Measurements from ENCODE around the gene HOXC4. TPM values are rescaled to one million over a fixed set of nuclear protein-coding genes. Genes with fewer than 3 reads are reported as not detected.

Gene HOXC4
- total RNA-seq, 5 donors from 2014 or later (not counting 1 experiment from before 2014, with no cell fraction given): 0.36 to 1.4 (median 0.61) TPM

DNA sequence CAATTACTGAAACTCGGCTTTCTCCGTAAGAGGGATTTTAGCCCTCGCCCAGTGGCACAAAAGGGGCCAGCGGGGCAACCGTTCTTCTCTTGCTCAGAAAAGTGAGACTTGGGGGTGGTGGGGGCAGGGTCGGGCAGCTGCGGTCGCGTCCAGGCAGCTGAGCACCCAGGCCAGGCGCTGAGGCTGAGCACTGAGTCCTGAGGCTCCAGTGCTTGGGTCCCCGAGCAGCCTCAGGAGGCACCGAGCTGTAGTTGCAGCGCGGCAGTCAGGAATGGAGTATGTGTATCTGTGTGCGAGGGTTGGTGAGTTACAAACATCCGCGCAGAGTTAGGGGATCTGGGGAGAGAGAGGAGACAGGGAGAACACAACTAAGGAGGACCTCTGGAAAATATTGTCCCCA is 29.5 kb upstream of the HOXC4 start:
- ATAC-seq (replicated peaks in 1 of 4) (no peak), DNase-seq (no peak)
- POLR2A ChIA-PET: no interaction called here
- Mint-ChIP-seq H3K27ac (no peak overlapping the region), H3K9me3 (no peaks in the 10 kb centered on the region), H3K4me1 (peaks cover 12 to 26% (median 13%) of the 10 kb centered on the region in 3 donors), H3K27me3 (peaks cover 77 to 87% of the 10 kb centered on the region in 2 donors), H3K36me3 (no peaks in the 10 kb centered on the region), H3K4me3 (no peak overlapping the region)
- Histone ChIP-seq H3K27ac (ENCODE audit: low read length) (no peak overlapping the region), H3K27me3 (replicated peaks in 1 of 2; ENCODE audit: control insufficient read depth in 2 of 2, extremely low read depth in 1 of 2, insufficient read depth in 2 of 2, low read length in 1 of 2) (peaks cover 27 to 84% of the 10 kb centered on the region in 2 experiments), H3K4me3 (ENCODE audit: control insufficient read depth in 1 of 2, extremely low read depth in 1 of 2, low read length in 1 of 2) (no peak overlapping the region), H3K9me3 (no peaks in the 10 kb centered on the region), H3K36me3 (ENCODE audit: control insufficient read depth in 2 of 2, extremely low read depth in 1 of 2, insufficient read depth in 1 of 2, low read length in 1 of 2) (no peaks in the 10 kb centered on the region), H3K4me1 (ENCODE audit: control insufficient read depth in 1 of 2, extremely low read depth in 1 of 2, insufficient read depth in 2 of 2, low read length in 2 of 2) (peaks cover 0 to 16% of the 10 kb centered on the region in 2 experiments)
- CTCF ChIA-PET: interaction anchor here in 1 of 2 donors (1.0 to 1.4 kb wide), 3 partner anchors 12 to 167 kb away, joined by 3 to 5 read pairs (median 4); partner anchors contain the start of gene HOXC8
- WGBS (ENCODE audit: insufficient coverage): 39% methylated on average over 11 of the region's 17 CpGs

GRCh38 chr12:54024581-54025305 is 28.9 kb upstream of the HOXC4 start:
- CTCF ChIA-PET: interaction anchor here in 1 of 2 donors (0.6 kb wide), 1 partner anchor 14 kb away, joined by 3 read pairs; no protein-coding TSS in a partner anchor
- Histone ChIP-seq H3K27ac (ENCODE audit: low read length) (no peak overlapping the region), H3K36me3 (ENCODE audit: control insufficient read depth in 2 of 2, extremely low read depth in 1 of 2, insufficient read depth in 1 of 2, low read length in 1 of 2) (no peaks in the 10 kb centered on the region), H3K27me3 (replicated peaks in 1 of 2; ENCODE audit: control insufficient read depth in 2 of 2, extremely low read depth in 1 of 2, insufficient read depth in 2 of 2, low read length in 1 of 2) (peaks cover 27 to 84% of the 10 kb centered on the region in 2 experiments), H3K4me1 (ENCODE audit: control insufficient read depth in 1 of 2, extremely low read depth in 1 of 2, insufficient read depth in 2 of 2, low read length in 2 of 2) (peaks cover 0 to 21% of the 10 kb centered on the region in 2 experiments), H3K9me3 (no peaks in the 10 kb centered on the region), H3K4me3 (ENCODE audit: control insufficient read depth in 1 of 2, extremely low read depth in 1 of 2, low read length in 1 of 2) (no peak overlapping the region)
- Mint-ChIP-seq H3K4me1 (peaks cover 14 to 27% (median 15%) of the 10 kb centered on the region in 3 donors), H3K27ac (no peak overlapping the region), H3K36me3 (no peaks in the 10 kb centered on the region), H3K9me3 (no peaks in the 10 kb centered on the region), H3K27me3 (peaks cover 76 to 86% of the 10 kb centered on the region in 2 donors), H3K4me3 (no peak overlapping the region)
- WGBS (ENCODE audit: insufficient coverage): no CpG with 5 or more reads among the region's 5 CpGs
- DNase-seq (no peak), ATAC-seq (replicated peaks in 1 of 4) (no peak)
- POLR2A ChIA-PET: no interaction called here

GRCh38 chr12:54025499-54026405 is 27.9 kb upstream of the HOXC4 start:
- no peaks in the 10 kb centered on the region for H3K9me3 ChIP-seq
- H3K4me1 Mint-ChIP-seq: peaks cover 16 to 25% (median 17%) of the 10 kb centered on the region in 3 donors
- no peaks in the 10 kb centered on the region for H3K36me3 ChIP-seq (ENCODE audit: control insufficient read depth in 2 of 2, extremely low read depth in 1 of 2, insufficient read depth in 1 of 2, low read length in 1 of 2)
- H3K9me3 Mint-ChIP-seq: no peaks in the 10 kb centered on the region
- peaks cover 0 to 22% of the 10 kb centered on the region in 2 experiments for H3K4me1 ChIP-seq (ENCODE audit: control insufficient read depth in 1 of 2, extremely low read depth in 1 of 2, insufficient read depth in 2 of 2, low read length in 2 of 2)
- CTCF ChIA-PET: interaction anchor here in 1 of 2 donors (0.5 to 0.6 kb wide), 2 partner anchors 15 to 17 kb away, joined by 3 read pairs; partner anchors contain the start of gene HOXC8
- no peak for ATAC-seq (replicated peaks in 1 of 4)
- no peaks in the 10 kb centered on the region for H3K36me3 Mint-ChIP-seq
- H3K27ac Mint-ChIP-seq: no peak overlapping the region
- H3K27me3 Mint-ChIP-seq: peaks cover 77 to 86% of the 10 kb centered on the region in 2 donors
- peaks cover 27 to 84% of the 10 kb centered on the region in 2 experiments for H3K27me3 ChIP-seq (replicated peaks in 1 of 2; ENCODE audit: control insufficient read depth in 2 of 2, extremely low read depth in 1 of 2, insufficient read depth in 2 of 2, low read length in 1 of 2)
- H3K4me3 Mint-ChIP-seq: no peak overlapping the region
- H3K27ac ChIP-seq (ENCODE audit: low read length): no peak overlapping the region
- DNase-seq: no peak
- POLR2A ChIA-PET: no interaction called here
- WGBS (ENCODE audit: insufficient coverage): 30% methylated on average over 5 of the region's 7 CpGs
- no peak overlapping the region for H3K4me3 ChIP-seq (ENCODE audit: control insufficient read depth in 1 of 2, extremely low read depth in 1 of 2, low read length in 1 of 2)

DNA sequence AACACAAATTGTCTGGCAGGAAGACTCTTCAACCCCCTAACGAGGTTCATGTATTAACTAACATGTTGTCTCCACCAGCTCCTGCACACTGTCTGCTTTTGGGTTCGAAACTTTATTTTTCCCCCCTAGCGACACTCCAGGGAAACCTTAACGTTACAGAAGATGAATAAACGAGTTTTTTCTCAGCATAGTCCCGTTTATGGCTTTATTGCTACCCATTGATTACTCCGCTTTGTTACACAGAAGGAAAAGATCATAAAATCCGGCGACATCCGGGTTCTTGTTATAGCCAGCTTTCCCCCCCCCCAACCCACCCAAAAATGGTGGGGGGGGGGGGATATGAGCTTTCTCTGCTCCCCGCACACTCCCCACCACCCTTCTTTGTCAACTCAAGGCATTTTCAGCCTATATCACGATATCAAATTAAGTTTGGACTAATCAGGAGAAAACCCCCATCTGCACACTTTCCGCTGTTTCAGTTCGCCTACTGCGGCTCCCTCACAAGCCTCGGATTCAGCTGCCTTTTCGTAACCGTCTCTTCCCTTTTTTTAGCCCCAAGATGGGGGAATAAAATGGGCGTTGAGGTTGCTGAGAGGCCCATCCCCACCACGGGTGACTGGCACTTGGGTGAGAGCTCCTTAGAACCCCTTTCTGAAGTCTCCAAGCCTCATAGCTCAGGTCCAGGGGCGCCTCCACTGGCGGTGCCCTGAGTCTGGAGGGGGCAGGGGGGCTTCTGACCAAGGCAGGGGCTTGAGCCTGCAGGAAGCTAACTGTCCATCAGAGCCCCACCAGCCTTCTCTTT is 26.8 kb upstream of the HOXC4 start:
- H3K4me1 Mint-ChIP-seq: peaks cover 16 to 25% (median 20%) of the 10 kb centered on the region in 3 donors
- H3K9me3 Mint-ChIP-seq: no peaks in the 10 kb centered on the region
- no peak overlapping the region for H3K4me3 ChIP-seq (ENCODE audit: control insufficient read depth in 1 of 2, extremely low read depth in 1 of 2, low read length in 1 of 2)
- H3K4me1 ChIP-seq (ENCODE audit: control insufficient read depth in 1 of 2, extremely low read depth in 1 of 2, insufficient read depth in 2 of 2, low read length in 2 of 2): peaks cover 0 to 30% of the 10 kb centered on the region in 2 experiments
- H3K27ac ChIP-seq (ENCODE audit: low read length): no peak overlapping the region
- H3K9me3 ChIP-seq: no peaks in the 10 kb centered on the region
- H3K36me3 ChIP-seq (ENCODE audit: control insufficient read depth in 2 of 2, extremely low read depth in 1 of 2, insufficient read depth in 1 of 2, low read length in 1 of 2): no peaks in the 10 kb centered on the region
- H3K27me3 ChIP-seq (replicated peaks in 1 of 2; ENCODE audit: control insufficient read depth in 2 of 2, extremely low read depth in 1 of 2, insufficient read depth in 2 of 2, low read length in 1 of 2): peaks cover 29 to 84% of the 10 kb centered on the region in 2 experiments
- no peaks in the 10 kb centered on the region for H3K36me3 Mint-ChIP-seq
- H3K4me3 Mint-ChIP-seq: peak overlapping the region in 1 of 3 donors; percentile 37
- peaks cover 76 to 86% of the 10 kb centered on the region in 2 donors for H3K27me3 Mint-ChIP-seq
- ATAC-seq (replicated peaks in 1 of 4): no peak
- WGBS (ENCODE audit: insufficient coverage): 17% methylated on average over 7 of the region's 22 CpGs
- DNase-seq: no peak
- ChIA-PET POLR2A (interaction anchor here (0.6 to 0.7 kb wide), 2 partner anchors 125 to 989 kb away, joined by 3 to 5 read pairs; no protein-coding TSS in a partner anchor), CTCF (interaction anchor here (0.5 to 1.1 kb wide), 7 partner anchors 9 to 169 kb away, joined by 3 to 5 read pairs (median 4); no protein-coding TSS in a partner anchor)
- peak overlapping the region in 1 of 2 donors; percentile 50 for H3K27ac Mint-ChIP-seq

DNA sequence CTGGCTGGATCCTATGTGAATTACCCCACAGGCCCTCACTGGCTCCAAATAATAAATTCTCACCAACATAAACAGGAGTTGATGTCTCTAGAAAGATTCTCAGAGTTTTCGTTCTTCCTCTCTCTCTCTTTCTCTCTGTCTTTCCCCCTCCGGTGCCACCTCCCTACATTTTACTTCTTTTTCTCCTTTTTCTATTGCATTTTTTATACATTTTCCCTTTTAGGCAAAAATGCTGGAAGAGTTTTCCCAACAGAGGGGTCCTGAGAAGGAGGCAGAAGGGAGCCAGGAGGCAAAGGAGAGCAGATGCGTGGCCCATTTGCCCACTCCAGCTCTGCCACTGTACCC is 26.2 kb upstream of the HOXC4 start:
- H3K4me1 ChIP-seq (ENCODE audit: control insufficient read depth in 1 of 2, extremely low read depth in 1 of 2, insufficient read depth in 2 of 2, low read length in 2 of 2): peaks cover 0 to 31% of the 10 kb centered on the region in 2 experiments
- H3K27ac ChIP-seq (ENCODE audit: low read length): no peak overlapping the region
- POLR2A ChIA-PET: interaction anchor here in 1 of 2 donors (0.6 kb wide), 1 partner anchor 125 kb away, joined by 3 read pairs; no protein-coding TSS in a partner anchor
- peaks cover 34 to 87% of the 10 kb centered on the region in 2 experiments for H3K27me3 ChIP-seq (replicated peaks in 1 of 2; ENCODE audit: control insufficient read depth in 2 of 2, extremely low read depth in 1 of 2, insufficient read depth in 2 of 2, low read length in 1 of 2)
- H3K36me3 Mint-ChIP-seq: no peaks in the 10 kb centered on the region
- no peaks in the 10 kb centered on the region for H3K9me3 Mint-ChIP-seq
- CTCF ChIA-PET: interaction anchor here (0.6 to 1.1 kb wide), 4 partner anchors 108 to 168 kb away, joined by 3 to 5 read pairs (median 4); no protein-coding TSS in a partner anchor
- no peaks in the 10 kb centered on the region for H3K9me3 ChIP-seq
- WGBS (ENCODE audit: insufficient coverage): 46% methylated on average over 3 of the region's 3 CpGs
- H3K36me3 ChIP-seq (ENCODE audit: control insufficient read depth in 2 of 2, extremely low read depth in 1 of 2, insufficient read depth in 1 of 2, low read length in 1 of 2): no peaks in the 10 kb centered on the region
- peaks cover 78 to 86% of the 10 kb centered on the region in 2 donors for H3K27me3 Mint-ChIP-seq
- H3K4me3 ChIP-seq (ENCODE audit: control insufficient read depth in 1 of 2, extremely low read depth in 1 of 2, low read length in 1 of 2): no peak overlapping the region
- ATAC-seq (replicated peaks in 1 of 4): no peak
- peaks cover 16 to 29% (median 23%) of the 10 kb centered on the region in 3 donors for H3K4me1 Mint-ChIP-seq
- peak overlapping the region in 1 of 2 donors; percentile 50 for H3K27ac Mint-ChIP-seq
- no peak for DNase-seq
- H3K4me3 Mint-ChIP-seq: peak overlapping the region in 1 of 3 donors; percentile 37

Measured in T-cell (primary cell).